Measurements from ENCODE around the gene PKM. TPM values are rescaled to one million over a fixed set of nuclear protein-coding genes. Genes with fewer than 3 reads are reported as not detected.

Gene PKM
- polyA plus RNA-seq, 1 donor (not counting 4 experiments of a cell fraction or from before 2014, with no cell fraction given), result 3,352 TPM

- Histone ChIP-seq H3K79me2 (ENCODE audit: control insufficient read depth, insufficient read depth, low read length) (peaks cover 32% of the 10 kb centered on the region), H3K9ac (ENCODE audit: control insufficient read depth, extremely low read depth, insufficient read depth, low read length) (no peak overlapping the region), H3K9me3 (ENCODE audit: control insufficient read depth, low read depth, low read length) (no peaks in the 10 kb centered on the region), H3K4me1 (ENCODE audit: control insufficient read depth, extremely low read depth, insufficient read depth, low read length) (peaks cover 30% of the 10 kb centered on the region), H3K4me3 (ENCODE audit: control insufficient read depth in 2 of 3, extremely low read depth in 1 of 3, insufficient read depth in 2 of 3, low read depth in 1 of 3, low read length in 3 of 3) (no peak overlapping the region), H2AFZ (ENCODE audit: control insufficient read depth, low read length) (no peak overlapping the region), H3K27me3 (ENCODE audit: control insufficient read depth, extremely low read depth, insufficient read depth, low read length) (no peaks in the 10 kb centered on the region), H3K36me3 (ENCODE audit: control insufficient read depth in 2 of 2, extremely low read depth in 1 of 2, insufficient read depth in 2 of 2, low read length in 2 of 2) (peaks cover 4 to 9% of the 10 kb centered on the region in 2 experiments), H3K9me1 (ENCODE audit: control insufficient read depth, extremely low read depth, insufficient read depth, low read length) (no peaks in the 10 kb centered on the region), H4K20me1 (ENCODE audit: control insufficient read depth, extremely low read depth, insufficient read depth, low read length) (peaks cover 3% of the 10 kb centered on the region), H3K27ac (ENCODE audit: control insufficient read depth, insufficient read depth, low read length) (no peak overlapping the region), H3K4me2 (ENCODE audit: control insufficient read depth, extremely low read depth, insufficient read depth, low read depth, low read length) (no peak overlapping the region)
- TF ChIP-seq EZH2 (IDR thresholded peaks at IDR 0.05; ENCODE audit: low read length), result no peak
- no peak for TF ChIP-seq CTCF (optimal IDR thresholded peaks at IDR 0.05 in 1 of 3, IDR thresholded peaks at IDR 0.05 in 1 of 3, conservative IDR thresholded peaks at IDR 0.05 in 1 of 3; ENCODE audit: extremely low read depth in 1 of 3, insufficient read depth in 2 of 3, low read length in 3 of 3)
- DNase-seq (ENCODE audit: low read depth, low spot score), result no peak
- no peak for FAIRE-seq
- dilution Hi-C loops (cut with MboI; ENCODE audit: extremely low pct_ligation_motif_present, low sequenced_read_pairs), result no loop called here
Measured at GRCh38 chr15:72233769-72234168, 2.8 kb upstream of the PKM start.

- H3K79me2 ChIP-seq (ENCODE audit: control insufficient read depth, insufficient read depth, low read length), result peaks cover 44% of the 10 kb centered on the region
- peak; percentile 20 for FAIRE-seq
Measured at GRCh38 chr15:72231833-72232478, 966 bp upstream of the PKM start.

More at GRCh38 chr15:72231833-72232478, 966 bp upstream of the PKM start:
- Histone ChIP-seq H3K4me3 (ENCODE audit: control insufficient read depth in 2 of 3, extremely low read depth in 1 of 3, insufficient read depth in 2 of 3, low read depth in 1 of 3, low read length in 3 of 3) (peak overlapping the region; percentile 83 to 95 (median 93)), H3K9ac (ENCODE audit: control insufficient read depth, extremely low read depth, insufficient read depth, low read length) (peak overlapping the region; percentile 96), H3K27me3 (ENCODE audit: control insufficient read depth, extremely low read depth, insufficient read depth, low read length) (no peaks in the 10 kb centered on the region), H3K36me3 (ENCODE audit: control insufficient read depth in 2 of 2, extremely low read depth in 1 of 2, insufficient read depth in 2 of 2, low read length in 2 of 2) (peaks cover 4 to 13% of the 10 kb centered on the region in 2 experiments), H3K9me1 (ENCODE audit: control insufficient read depth, extremely low read depth, insufficient read depth, low read length) (no peaks in the 10 kb centered on the region), H3K4me2 (ENCODE audit: control insufficient read depth, extremely low read depth, insufficient read depth, low read depth, low read length) (peak overlapping the region; percentile 93), H3K9me3 (ENCODE audit: control insufficient read depth, low read depth, low read length) (no peaks in the 10 kb centered on the region), H2AFZ (ENCODE audit: control insufficient read depth, low read length) (no peak overlapping the region), H3K27ac (ENCODE audit: control insufficient read depth, insufficient read depth, low read length) (peak overlapping the region; percentile 99), H3K4me1 (ENCODE audit: control insufficient read depth, extremely low read depth, insufficient read depth, low read length) (peaks cover 25% of the 10 kb centered on the region), H4K20me1 (ENCODE audit: control insufficient read depth, extremely low read depth, insufficient read depth, low read length) (peaks cover 7% of the 10 kb centered on the region)
- DNase-seq (ENCODE audit: low read depth, low spot score), result no peak
- dilution Hi-C loops (cut with MboI; ENCODE audit: extremely low pct_ligation_motif_present, low sequenced_read_pairs), result no loop called here
- no peak for TF ChIP-seq CTCF (optimal IDR thresholded peaks at IDR 0.05 in 1 of 3, IDR thresholded peaks at IDR 0.05 in 1 of 3, conservative IDR thresholded peaks at IDR 0.05 in 1 of 3; ENCODE audit: extremely low read depth in 1 of 3, insufficient read depth in 2 of 3, low read length in 3 of 3)
- TF ChIP-seq EZH2 (IDR thresholded peaks at IDR 0.05; ENCODE audit: low read length), result no peak
